Measurements from ENCODE around the gene CBX5.
"Not testable (repeated sequence)": the region's sequence is repeated elsewhere in the genome, so short reads cannot be mapped to it uniquely, and the experiment has no call there.

Gene CBX5

DNA sequence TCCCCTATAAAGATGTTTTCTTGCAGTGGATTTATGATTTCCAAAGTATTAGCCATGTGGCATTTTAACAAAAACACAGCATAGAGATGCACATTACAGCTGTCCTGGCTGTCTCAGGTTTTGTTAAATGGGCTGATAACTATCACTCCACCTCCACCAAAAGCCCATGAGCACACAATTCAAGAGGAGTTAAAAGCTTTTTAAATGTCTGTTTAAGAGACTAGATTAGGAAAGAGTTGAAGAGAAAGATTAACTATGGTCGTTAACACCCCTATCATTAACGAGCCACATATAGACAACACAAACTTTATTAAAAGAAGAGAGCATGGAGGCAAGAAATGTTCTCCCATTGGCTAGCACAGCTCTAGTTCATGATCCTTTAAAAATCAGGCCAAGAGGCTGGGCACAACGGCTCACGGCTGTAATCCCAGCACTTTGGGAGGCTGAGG is 14.5 kb downstream of the CBX5 start:
- no peak for DNase-seq (ENCODE audit: low read depth, low spot score)

DNA sequence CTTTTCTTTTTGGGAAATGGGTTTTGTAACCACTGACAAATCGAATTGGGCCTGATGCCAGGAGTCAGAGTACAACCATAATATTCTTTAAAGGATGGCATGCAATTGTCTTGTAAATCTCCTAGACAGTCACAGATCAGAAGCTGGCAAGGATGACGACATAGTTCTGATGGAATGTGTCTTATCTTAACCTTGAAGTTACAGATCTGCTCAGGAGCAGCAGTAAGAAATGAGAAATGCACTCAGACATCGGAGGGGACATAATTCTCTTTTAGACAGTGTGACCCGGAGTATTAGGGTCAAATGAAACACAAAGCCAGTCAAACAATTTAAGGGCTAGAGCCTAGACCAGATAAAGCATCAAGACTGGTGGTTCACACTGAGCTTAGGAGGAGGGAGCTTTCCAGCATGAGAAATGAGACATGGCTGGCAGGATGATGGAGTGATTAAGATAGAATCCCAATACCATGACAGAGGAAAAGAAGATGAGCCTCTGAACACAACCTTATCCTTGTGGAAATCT is 17.5 kb downstream of the CBX5 start:
- DNase-seq (ENCODE audit: low read depth, low spot score), result no peak

DNA sequence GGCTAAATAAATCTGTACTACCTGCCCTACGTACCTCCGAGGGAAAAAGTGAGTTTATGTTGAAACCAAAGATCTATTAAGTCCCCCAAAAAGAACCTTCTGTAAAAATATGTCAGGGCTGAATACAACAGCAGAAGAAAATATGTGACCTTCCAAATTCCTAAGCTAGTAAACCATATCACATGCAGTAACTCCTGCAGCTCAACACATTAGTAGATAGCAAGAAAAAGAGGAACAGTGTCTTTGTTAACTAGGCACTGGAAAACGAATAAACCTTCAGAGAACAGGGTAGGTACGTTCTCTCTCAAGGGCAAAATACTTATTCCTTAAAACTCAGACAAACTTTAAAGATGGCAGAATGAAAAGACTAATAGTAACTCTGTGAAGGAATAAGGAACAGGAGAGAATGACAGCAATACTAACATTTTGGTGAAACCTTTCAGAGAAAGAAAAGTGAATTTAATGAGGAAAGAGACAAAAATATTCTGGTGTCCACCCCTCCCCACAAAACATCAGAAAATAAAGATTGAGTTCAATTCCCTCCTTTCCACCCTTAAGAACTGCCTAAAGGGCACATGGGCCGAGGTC is 18.0 kb downstream of the CBX5 start:
- DNase-seq (ENCODE audit: low read depth, low spot score), result no peak

DNA sequence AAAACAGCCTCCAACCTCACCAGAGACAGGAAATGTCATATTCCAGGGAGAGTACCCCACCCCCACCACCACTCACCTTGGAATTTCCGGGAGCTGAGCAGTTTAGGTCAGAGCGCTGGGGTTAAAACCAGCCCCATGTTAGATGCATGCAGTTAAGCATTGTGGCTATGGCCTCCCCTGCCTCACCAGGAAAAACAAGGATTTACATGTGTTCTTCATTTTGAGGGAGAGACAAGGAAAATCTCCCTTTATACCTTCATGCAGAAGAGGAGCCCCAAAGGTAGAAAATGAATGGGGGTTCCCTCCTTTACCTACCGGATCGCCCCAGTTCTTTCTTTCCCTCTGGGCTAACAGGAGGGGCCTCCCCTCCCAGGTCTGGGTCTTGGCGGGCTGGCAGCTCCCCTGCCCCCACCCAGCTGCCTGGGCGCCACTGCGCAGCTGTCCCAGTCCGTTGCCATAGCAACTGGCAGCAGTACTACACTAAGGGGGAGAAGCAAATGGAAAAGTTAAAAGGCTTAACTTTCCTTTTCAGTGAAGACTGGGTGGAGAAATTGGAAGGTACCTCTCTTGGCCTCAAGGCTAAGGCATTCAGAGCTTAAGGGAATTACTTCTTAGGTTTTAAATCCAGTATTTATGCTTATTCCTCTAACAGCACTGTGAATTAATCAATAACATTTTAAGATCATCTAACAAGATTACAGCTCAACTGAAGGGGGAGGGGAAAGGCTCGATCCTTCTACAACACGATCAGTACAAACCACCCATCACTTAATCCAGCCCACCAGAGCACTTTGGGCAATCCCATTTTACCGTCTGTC is 20.5 kb downstream of the CBX5 start:
- DNase-seq (ENCODE audit: low read depth, low spot score), result no peak

DNA sequence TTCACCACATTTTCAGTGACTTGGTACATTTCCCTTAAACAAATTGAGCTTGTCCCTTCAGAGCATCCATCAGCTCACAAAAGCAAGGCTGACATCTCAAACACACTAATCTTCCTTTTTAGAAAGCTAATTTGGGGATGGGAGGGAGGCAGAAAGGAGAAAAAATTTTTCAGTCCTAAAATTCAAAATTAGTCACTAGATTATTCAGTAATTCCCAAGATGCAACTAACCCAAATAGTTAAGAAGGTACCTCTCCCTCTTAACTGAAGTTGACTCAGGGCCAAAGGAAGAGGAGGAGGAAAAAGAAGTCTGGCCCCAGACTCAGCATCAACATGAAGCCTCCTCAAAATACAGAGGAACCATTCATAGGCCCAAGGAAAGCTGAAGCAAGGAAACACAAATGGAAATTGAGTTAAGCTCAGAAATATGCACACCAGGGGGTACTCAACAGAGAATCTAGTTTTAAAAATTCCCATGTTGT is 21.7 kb downstream of the CBX5 start:
- no peak for DNase-seq (ENCODE audit: low read depth, low spot score)

DNA sequence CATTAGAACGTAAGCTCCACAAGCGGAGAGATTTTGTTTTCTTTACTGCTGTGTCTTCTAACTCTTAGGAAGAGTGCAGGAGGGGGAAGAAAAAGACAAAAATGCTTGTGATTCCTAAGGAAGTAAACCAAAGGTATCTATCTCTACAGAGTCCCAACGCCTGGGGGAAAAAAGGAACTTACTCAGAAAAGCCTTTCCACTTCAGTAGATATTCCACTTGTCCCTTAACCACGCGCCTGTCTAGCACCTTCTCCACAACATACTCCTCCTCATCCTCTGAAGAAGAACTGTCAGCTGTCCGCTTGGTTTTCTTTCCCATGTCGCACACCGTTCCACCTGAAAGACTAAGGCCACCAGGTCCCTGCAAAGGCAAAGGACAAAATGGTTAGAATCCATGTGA is 22.6 kb downstream of the CBX5 start:
- DNase-seq (ENCODE audit: low read depth, low spot score), result no peak

DNA sequence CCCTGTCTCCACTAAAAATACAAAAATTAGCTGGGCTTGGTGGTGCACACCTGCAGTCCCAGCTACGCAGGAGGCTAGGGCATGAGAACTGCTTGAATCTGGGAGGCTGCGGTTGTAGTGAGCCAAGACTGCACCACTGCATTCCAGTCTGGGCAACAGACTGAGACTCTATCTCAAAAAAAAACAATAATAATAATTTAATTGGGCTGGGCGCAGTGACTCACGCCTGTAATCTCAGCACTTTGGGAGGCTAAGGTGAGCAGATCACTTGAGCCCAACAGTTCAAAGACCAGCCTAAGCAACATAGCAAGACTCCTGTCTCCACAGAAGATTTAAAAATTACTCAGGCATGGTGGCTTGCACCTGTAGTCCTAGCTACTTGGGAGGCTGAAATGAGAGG is 26.7 kb downstream of the CBX5 start:
- DNase-seq (ENCODE audit: low read depth, low spot score), result no peak

DNA sequence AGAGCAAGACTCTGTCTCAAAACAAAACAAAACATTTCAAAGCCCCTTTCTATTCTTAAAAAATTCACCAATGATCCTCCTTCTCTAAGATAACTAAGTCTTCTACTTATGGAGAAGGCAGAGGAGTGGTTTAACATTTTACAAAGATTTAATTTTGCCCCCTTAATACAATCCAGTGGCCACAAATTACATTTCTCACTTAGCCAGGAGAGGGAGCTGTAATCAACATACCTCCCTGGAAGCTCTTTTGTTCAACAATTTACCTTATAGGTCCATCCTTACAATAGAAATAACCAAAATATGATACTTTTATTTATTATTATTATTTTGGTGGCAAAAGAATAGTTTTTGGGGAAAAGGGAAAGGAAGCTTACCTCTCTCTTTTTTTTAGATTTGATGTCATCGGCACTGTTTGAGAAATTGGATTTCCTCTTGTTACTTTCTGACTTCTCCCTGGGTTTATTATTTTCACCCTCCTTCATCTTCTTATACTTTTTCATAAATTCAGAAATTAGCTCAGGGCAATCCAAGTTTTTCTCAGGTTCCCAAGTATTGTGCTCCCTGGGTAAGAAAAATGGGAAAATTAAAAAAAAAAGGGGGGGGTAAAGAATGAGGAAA is 28.1 kb downstream of the CBX5 start:
- DNase-seq (ENCODE audit: low read depth, low spot score), result no peak

DNA sequence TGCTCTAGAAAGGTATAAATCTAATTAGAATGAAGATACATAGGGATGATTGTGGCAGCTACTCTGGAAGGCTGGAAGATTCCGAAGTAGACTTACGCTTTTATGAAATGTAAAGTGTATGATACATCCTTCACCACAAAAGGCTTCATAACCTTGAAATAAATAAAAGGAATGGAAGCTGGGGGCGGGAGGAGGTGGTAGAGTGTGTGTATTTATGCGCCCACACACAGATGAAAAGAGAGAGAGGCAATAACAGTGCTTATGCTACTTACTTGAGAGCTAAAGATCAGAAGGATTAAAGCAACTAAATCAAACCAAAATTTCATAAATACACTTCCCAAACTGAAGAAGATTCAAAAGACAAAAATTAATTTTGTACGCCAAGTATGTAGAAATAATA is 30.4 kb downstream of the CBX5 start:
- DNase-seq (ENCODE audit: low read depth, low spot score), result no peak

DNA sequence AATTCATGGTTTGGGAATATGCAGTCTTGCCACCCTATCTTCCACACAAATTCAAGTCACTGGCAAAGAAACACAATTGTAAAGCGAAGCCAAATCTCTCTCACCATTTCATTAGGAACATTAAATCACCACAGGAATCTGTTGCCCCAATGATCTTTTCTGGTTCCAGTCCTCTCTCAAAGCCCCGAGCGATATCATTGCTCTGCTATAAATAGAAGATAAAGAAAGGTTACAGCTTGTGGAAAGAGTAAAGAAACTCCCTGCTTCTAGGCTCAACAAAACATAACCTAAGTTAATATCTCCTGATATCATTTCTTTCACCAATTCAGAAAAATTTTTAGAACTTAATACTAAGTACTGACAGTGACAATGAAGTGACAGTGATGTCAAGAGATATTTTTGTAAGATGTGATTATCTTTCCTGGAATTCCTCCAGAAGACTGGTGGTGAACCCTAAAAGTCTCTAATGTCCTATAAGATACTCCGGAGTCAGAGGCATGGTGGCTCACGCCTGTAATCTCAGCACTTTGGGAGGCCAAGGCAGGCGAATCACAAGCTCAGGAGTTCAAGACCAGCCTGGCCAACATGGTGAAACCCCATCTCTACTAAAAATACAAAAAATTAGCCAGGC is 33.8 kb downstream of the CBX5 start:
- DNase-seq (ENCODE audit: low read depth, low spot score), result no peak

DNA sequence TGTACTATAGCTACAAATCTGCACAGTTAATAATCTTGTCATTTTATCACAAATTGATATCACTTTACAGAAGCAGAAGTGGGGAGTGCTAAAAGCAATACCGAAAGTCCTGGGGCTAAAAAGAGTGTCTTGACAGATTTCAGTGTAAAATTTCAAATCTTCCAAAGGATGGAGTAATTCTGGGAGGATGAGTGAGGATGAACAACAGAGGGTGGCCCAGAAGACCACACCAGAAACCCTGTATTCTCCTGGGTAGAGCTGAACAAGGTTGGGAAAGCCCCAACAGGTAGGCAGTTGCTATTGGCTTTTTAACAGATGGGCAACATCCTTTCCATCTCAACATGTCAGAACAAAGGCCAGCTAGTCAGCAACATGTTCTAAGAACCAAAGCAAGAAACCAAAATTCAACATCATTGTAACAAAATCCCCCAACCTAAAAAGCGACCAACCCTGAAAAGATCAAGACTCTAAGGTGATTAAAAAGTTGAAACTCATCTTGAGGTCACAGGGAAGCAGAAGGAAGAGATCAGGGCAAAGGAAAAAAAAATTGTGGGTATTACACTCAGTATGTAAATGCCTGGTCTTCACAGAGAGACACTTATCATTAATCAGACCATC is 38.8 kb downstream of the CBX5 start:
- DNase-seq (ENCODE audit: low read depth, low spot score), result no peak

DNA sequence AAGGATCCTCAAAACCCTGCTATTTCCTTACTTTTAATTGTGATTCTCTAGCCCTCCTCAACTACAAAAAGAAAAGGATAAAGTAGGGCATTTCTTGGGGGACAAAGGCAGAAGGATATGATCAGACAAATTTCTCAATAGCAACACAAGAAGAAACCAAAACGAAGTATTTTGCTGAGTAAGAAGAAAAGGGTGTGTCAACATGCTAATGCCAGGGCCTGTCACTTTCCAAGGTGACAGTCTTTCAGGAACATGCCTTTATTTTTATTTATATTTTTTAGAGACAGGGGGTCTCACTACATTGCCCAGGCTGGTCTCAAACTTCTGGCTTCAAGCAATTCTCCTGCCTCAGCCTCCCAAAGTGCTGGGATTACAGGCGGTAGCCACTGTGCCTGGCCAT is 39.8 kb downstream of the CBX5 start:
- DNase-seq (ENCODE audit: low read depth, low spot score), result no peak

DNA sequence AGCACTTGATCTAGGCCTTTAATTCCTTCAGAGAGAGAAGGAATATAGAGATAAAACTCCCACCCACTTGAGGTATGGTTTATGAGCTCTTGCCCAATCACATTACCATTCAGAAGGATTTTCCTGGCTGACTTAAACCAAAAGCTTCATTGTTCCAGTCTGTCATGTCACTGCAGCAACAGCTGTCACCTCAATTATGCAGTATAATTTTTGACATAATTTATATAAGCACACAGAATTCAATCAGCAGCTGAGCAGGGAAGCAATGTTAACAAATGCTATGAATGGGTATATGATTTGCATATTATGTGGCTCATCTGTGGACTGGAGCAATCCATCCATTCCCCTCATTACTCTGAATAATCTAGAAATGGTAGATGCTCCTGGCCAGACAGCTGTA is 40.3 kb downstream of the CBX5 start:
- DNase-seq (ENCODE audit: low read depth, low spot score), result no peak

DNA sequence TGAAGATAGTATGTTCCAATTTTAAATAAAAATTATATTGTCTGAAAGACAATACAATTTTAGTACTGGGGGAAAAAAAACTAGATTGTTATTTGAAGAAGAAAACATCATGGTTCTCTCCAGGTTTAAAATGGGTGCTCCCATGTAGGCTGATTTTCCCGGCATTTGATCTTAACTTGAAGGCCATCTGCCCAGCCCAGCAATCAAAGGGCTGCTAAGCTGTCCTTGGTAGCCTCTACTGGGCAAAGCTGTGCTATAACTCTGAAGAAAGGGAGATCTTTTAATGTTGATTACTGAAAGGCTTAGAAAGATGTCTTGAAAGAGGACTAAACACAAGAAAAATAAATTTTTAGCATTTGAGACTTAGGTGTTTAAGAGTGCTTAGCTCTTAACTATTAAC is 41.4 kb downstream of the CBX5 start:
- DNase-seq (ENCODE audit: low read depth, low spot score), result no peak

DNA sequence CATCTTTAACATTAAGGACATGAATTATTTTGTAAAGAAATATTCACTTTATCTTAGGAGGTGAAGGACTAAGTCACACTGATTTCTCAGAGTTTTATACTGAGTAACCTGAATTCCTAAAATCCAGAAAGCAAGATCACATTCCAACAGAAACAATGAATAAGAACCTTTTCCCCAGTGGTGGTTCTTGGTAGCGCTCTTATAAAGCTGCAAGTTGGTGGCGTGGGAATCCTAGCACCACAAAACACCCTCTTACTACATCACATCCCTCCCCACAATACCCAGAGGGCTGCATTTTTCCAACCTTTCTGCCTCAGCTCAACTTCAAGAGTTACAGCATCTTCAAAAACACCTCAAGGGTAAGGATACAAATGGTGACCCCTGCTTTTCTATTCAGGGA is 47.1 kb downstream of the CBX5 start:
- DNase-seq (ENCODE audit: low read depth, low spot score), result no peak

DNA sequence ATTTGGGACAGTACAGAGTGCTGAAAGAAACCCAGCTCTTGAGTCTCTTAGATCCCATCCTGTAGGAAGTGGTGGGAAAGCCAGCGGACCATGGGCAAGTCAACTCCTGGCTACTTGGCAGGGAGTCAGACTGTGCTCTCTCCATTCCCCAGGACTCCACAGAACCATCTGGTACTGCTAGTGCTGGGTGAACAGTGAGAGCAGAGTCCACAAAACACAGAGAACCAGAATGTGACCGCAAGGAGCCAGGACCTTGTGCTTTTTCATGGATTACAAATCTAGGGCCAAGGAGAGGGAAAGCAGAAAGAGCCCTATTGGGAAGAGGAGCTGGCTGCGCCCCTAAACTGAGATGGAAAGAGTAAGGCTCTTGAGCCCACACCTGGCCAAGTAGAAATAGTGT is 48.7 kb downstream of the CBX5 start:
- not testable (repeated sequence) for DNase-seq (ENCODE audit: low read depth, low spot score)

DNA sequence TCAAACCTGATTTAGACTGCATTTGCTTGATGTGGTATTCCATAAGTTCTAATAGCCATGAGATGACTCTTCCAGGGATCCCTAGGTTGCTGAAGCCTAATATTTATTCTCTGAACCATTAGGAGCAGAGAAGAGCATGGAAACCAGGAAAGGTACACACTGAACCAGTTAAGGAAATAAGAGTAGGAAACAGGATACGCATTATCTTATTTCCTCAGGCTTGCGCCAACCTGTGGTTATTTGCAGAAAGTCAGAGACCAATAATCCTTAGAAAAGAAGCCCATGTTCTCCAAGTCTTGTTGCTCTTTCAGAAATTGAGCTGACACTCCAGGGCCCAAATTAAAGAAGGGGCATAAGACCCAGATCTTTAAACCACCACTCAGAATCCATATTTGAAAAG is 49.4 kb downstream of the CBX5 start:
- no peak for DNase-seq (ENCODE audit: low read depth, low spot score)

DNA sequence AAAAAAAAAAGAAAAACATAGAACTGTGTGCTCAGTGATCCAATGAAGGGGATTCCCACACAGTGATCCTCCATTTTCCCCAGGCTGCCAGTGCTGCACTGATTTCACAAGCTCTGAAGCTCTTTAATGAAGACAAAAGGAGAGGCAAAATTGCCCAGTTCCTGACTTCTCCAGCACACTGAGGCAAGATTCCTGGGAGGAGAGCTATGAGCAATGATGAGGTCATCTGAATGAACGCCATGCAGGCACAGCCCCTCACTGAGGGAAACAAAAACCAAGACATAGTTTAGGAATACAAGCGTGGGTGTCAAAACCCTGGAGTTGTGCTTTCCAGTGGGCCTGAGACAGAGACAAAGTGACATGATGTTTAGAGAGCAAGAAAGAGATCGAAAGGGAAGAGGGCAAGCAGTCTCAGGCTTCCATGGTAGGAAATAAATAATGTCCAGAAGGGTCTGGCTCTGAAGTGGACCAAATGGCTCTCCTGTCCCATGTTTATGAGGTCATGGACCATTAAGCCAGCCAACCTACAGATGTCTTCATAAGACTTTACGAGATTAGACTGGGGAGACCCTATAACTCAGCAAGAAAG is 50.2 kb downstream of the CBX5 start:
- DNase-seq (ENCODE audit: low read depth, low spot score), result no peak

DNA sequence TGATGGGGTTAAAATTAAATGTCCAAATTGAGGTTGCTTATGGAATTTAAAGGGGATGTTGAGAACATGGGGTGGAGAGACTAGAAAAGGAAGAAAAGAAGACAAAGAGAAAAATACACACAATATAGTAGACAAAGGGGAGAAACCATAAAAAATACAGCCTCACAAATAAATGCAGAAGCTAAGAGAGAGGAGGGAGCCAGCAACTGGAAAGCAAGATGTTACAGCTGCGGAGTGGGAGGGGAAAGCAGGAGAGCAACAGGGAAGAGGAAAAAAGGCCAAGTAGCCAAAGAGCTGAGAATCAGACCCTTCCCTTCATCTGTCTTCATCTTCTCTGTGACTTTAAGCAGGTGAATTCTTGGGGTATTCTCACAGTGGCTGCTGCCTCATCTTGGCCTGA is 51.5 kb downstream of the CBX5 start:
- no peak for DNase-seq (ENCODE audit: low read depth, low spot score)

DNA sequence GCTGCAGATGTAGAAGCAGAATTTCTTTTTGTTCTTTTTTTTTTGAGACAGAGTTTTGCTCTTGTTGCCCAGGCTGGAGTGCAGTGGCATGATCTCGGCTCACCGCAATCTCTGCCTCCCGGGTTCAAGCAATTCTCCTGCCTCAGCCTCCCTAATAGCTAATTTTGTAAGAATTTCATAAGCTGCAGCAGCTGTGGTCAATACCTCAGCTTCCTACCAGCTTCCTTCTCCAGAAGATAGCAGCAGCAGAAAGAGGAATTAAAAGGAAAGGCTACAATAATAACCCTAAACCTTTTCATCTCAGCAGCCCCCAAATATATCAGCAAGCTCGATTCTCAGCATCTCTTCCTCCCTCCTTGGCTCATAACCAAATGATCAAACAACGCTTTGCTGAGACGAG is 52.0 kb downstream of the CBX5 start:
- not testable (repeated sequence) for DNase-seq (ENCODE audit: low read depth, low spot score)

DNA sequence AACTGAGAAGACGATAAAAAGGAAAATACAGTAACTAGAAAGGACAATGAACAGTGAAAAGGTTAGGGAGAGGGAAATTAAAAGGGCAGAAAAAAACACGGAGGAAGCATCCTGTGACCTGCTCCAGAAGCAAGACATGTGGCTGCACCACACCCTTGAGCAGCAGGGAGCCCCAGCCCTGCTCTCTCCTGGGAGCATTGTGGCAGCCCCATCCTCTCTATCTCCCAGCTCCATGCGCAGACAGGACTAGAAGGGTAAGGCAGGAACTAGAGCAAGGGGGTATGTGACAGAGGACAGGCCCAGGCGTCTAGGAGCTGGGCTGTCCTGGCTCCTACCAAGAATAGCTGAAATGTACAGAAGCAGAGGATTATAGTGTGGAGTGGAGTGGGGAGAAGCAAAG is 52.5 kb downstream of the CBX5 start:
- no peak for DNase-seq (ENCODE audit: low read depth, low spot score)

All from activated CD4-positive, CD25-positive, alpha-beta regulatory T cell treated with anti-CD3 and anti-CD28 coated beads, Interleukin-2, amount 50 U/mL, for 16 hours (primary cell).